ENCODE results near the gene SEMA3G.
A peak's percentile ranks its signal among the peaks of the same experiment; 100 is the strongest.

The SEMA3G gene

DNA sequence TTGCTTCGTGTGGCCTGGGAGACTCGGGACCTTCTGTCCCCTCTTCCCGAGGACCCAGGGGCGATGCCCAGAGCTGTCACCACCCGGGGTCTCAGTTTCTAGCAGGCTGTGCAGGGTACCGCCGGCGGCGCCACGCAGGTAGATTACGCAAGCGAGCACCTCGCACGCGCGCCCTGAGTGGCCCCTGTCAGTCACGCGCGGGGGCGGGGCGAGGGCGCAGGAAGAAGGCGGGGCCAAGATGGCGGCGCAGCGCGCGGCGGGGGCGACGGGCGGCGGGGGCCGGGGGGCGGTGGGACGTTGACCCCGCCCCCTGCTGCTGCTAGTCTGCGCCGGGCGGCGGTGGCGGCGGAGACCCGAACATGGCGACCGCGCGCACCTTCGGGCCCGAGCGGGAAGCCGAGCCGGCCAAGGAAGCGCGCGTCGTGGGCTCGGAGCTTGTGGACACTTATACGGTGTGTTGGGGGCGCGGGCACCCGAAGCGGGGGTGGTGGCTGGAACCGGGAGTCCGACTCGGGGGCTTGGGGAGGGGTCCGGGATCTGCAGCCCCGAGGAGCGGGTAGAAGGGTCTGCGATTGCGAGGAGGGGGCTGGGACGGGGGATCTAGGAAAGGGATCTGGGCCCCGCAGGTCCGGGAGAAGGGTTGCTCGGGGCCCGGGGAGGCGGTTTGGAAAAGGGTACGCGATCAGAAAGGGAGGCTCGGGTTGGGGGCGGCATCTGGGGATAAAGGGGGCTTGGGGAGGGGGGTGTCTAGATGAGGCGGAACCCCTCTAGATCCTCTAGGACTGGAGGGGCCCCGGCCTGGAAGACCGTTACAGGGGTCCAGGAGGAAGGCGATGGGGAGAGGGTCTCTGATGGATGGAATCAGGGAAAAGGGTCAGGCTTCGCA is 10.6 kb upstream of the SEMA3G start, which contains the start of gene NISCH:
TSS of gene NISCH (plus strand) at position 322 of the 886 bp plus-strand sequence. CDS start at position 360, 38 bp downstream.
- H3K9me3 ChIP-seq (ENCODE audit: insufficient read depth, low read length): no peaks in the 10 kb centered on the region
- peaks cover 39% of the 10 kb centered on the region for H3K4me1 ChIP-seq (ENCODE audit: insufficient read depth, insufficient read length)
- H3K9ac ChIP-seq (ENCODE audit: insufficient read length, low read depth): peak within 1 kb of the TSS; percentile 92
- peak; percentile 55 for DNase-seq (ENCODE audit: low read depth, low spot score)
- H3K36me3 ChIP-seq (ENCODE audit: insufficient read depth, insufficient read length, low read length): peaks cover 50% of the 10 kb centered on the region
- H3K4me3 ChIP-seq (ENCODE audit: insufficient read length, low read depth): peak within 1 kb of the TSS; percentile 66
- H3K27me3 ChIP-seq (ENCODE audit: insufficient read depth, insufficient read length): no peaks in the 10 kb centered on the region
- TF ChIP-seq YY1 (IDR thresholded peaks at IDR 0.05; ENCODE audit: insufficient read depth, insufficient read length) (peak; percentile 47), ZNF274 (IDR thresholded peaks at IDR 0.05; ENCODE audit: low read depth, low read length) (no peak)

DNA sequence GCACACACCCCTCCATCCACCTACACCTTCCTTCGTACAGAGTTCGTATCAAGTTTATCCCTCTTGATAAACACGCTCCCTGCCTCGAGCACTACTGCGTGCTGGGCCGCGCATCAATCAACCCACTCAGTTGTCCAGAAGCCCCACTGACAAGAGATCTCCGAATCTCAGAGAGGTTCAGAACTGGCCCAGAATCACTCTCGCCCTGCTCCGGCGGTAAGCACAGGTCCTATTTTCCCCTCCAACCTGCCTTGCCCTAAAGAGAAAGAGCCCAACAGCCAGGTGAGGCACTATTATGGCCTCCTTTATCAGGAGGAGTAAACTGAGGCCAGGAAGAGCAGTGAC is 10.0 kb upstream of the SEMA3G start:
- H3K9ac ChIP-seq (ENCODE audit: insufficient read length, low read depth): peak overlapping the region; percentile 72
- no peak for TF ChIP-seq SUZ12 (IDR thresholded peaks at IDR 0.05; ENCODE audit: extremely low read depth, insufficient read depth, insufficient read length)
- no peak for TF ChIP-seq ZNF274 (IDR thresholded peaks at IDR 0.05; ENCODE audit: low read depth, low read length)
- no peak for TF ChIP-seq YY1 (IDR thresholded peaks at IDR 0.05; ENCODE audit: insufficient read depth, insufficient read length)

DNA sequence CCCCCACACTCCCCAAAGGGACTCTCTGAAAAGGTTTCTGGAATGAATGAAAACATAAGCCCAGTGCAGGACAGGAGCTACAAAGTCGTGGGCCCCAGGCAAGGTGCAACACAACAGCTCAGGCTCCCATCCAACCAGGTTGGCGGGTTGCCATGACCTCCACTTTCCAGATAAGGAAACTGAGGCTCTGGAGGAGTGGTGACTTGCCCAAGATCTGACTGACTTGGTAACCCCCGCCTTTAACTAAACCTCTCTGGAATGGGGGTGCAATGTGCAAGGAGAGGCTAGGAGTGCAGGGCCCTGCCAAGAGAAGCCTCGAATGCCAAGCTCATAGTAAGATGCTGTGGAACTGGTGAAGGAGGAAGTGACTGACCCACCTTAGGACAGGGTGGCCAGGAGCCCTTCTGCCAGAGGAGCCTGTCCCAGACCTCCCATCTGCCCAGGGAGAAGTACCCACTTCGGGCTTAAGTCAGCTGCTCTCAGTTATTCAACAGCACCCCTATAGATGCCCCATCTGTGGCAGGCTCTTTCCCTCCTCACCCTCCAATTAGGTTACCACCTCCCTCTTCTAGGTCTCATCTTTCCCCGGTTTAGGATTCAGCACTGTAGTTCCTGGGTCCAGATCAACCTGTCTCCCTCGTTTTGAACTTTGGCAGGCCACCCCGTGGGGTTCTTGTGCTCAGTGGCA is 9.5 kb upstream of the SEMA3G start:
- Histone ChIP-seq H3K27me3 (ENCODE audit: insufficient read depth, insufficient read length) (no peaks in the 10 kb centered on the region), H3K36me3 (ENCODE audit: insufficient read depth, insufficient read length, low read length) (peaks cover 42% of the 10 kb centered on the region), H3K4me3 (ENCODE audit: insufficient read length, low read depth) (no peak overlapping the region), H3K9ac (ENCODE audit: insufficient read length, low read depth) (peak overlapping the region; percentile 72), H3K4me1 (ENCODE audit: insufficient read depth, insufficient read length) (peaks cover 48% of the 10 kb centered on the region), H3K9me3 (ENCODE audit: insufficient read depth, low read length) (no peaks in the 10 kb centered on the region)
- DNase-seq (ENCODE audit: low read depth, low spot score): no peak
- TF ChIP-seq YY1 (IDR thresholded peaks at IDR 0.05; ENCODE audit: insufficient read depth, insufficient read length) (no peak), ZNF274 (IDR thresholded peaks at IDR 0.05; ENCODE audit: low read depth, low read length) (no peak), SUZ12 (IDR thresholded peaks at IDR 0.05; ENCODE audit: extremely low read depth, insufficient read depth, insufficient read length) (no peak)

More for the DNA sequence above, 10.0 kb upstream of the SEMA3G start:
- H3K4me3 ChIP-seq (ENCODE audit: insufficient read length, low read depth): peak overlapping the region; percentile 37
- H3K4me1 ChIP-seq (ENCODE audit: insufficient read depth, insufficient read length): peaks cover 45% of the 10 kb centered on the region
- H3K9me3 ChIP-seq (ENCODE audit: insufficient read depth, low read length): no peaks in the 10 kb centered on the region
- H3K36me3 ChIP-seq (ENCODE audit: insufficient read depth, insufficient read length, low read length): peaks cover 46% of the 10 kb centered on the region
- H3K27me3 ChIP-seq (ENCODE audit: insufficient read depth, insufficient read length): no peaks in the 10 kb centered on the region
- DNase-seq (ENCODE audit: low read depth, low spot score): no peak

DNA sequence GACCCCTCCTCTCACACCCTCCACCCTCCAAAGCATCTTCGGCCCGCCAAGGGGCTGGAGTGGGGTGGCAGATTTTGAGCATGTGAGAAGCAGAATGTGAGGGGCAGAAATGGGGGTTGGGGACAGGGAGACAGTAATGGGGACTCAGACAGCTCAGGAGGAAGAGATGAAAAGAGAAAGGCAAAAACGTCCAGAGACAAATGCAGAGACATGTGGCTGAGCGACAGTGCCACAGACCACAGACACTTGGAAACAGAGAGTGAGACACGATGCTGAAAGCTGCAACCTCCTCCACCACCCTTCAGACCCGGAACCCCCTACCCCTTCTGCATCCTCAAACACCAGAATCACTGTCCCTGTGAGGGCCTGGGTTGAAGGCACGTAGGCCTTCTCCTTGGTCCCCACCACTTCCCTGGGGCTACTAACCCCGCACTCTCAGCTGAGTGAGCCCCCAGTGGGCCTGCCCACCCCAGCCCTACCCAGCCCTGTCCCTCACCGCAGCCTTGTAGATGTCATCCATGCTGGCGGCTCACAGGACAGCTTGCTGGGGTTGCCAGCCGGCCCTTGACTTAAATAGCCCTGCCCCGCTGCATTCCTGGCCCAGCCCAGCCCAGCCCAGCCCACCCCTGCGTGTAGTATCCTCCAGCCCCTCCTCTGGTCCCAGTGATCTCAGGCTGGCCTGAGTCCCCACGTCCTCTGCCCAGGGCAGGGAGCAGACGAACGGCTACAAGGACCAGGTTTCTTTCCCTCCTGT is 8.8 kb upstream of the SEMA3G start, which contains the start of gene TNNC1:
TSS of gene TNNC1 (minus strand) at position 546 of the 754 bp plus-strand sequence. CDS start at position 520, 26 bp downstream.
- DNase-seq (ENCODE audit: low read depth, low spot score): no peak
- TF ChIP-seq ZNF274 (IDR thresholded peaks at IDR 0.05; ENCODE audit: low read depth, low read length) (no peak), SUZ12 (IDR thresholded peaks at IDR 0.05; ENCODE audit: extremely low read depth, insufficient read depth, insufficient read length) (no peak), YY1 (IDR thresholded peaks at IDR 0.05; ENCODE audit: insufficient read depth, insufficient read length) (no peak)
- Histone ChIP-seq H3K9ac (ENCODE audit: insufficient read length, low read depth) (peak within 1 kb of the TSS; percentile 72), H3K36me3 (ENCODE audit: insufficient read depth, insufficient read length, low read length) (peaks cover 35% of the 10 kb centered on the region), H3K4me3 (ENCODE audit: insufficient read length, low read depth) (no peak within 1 kb of the TSS), H3K9me3 (ENCODE audit: insufficient read depth, low read length) (no peaks in the 10 kb centered on the region), H3K27me3 (ENCODE audit: insufficient read depth, insufficient read length) (no peaks in the 10 kb centered on the region), H3K4me1 (ENCODE audit: insufficient read depth, insufficient read length) (peaks cover 48% of the 10 kb centered on the region)

DNA sequence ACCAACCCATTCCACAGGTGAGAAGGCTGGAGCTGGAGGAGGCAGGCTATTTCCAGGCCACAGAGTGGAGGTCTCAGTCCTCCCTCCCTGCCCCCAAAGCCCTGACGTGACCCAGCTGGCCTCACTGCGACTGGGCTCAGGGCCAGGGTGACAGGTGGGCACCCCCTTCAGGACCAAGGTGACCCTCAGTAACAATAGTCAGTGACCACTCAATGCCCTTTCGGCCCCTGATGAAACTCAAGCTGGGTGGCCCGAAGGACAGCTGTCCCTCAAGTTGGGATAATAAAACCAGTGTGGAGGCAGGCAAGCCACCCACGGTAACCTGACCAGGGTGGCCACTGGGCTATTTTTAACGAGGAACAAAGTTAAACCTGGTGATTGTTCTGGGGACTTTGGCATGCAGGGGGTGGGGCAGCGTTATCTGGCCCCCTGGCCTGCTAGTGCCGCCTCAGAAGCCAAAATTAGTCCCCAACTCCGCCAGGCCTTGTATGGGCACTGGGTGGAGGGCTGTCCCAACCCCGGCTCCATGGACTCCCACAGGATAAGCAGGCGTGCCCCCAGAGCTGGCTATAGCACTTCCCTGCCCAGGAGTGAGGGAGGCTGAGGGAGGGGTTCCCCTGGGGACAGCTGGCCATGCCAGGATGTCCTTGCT is 7.8 kb upstream of the SEMA3G start:
- Histone ChIP-seq H3K9me3 (ENCODE audit: insufficient read depth, low read length) (no peaks in the 10 kb centered on the region), H3K9ac (ENCODE audit: insufficient read length, low read depth) (peak overlapping the region; percentile 66), H3K4me3 (ENCODE audit: insufficient read length, low read depth) (no peak overlapping the region), H3K27me3 (ENCODE audit: insufficient read depth, insufficient read length) (no peaks in the 10 kb centered on the region), H3K36me3 (ENCODE audit: insufficient read depth, insufficient read length, low read length) (peaks cover 25% of the 10 kb centered on the region), H3K4me1 (ENCODE audit: insufficient read depth, insufficient read length) (peaks cover 48% of the 10 kb centered on the region)
- DNase-seq (ENCODE audit: low read depth, low spot score): no peak
- TF ChIP-seq YY1 (IDR thresholded peaks at IDR 0.05; ENCODE audit: insufficient read depth, insufficient read length): no peak
- no peak for TF ChIP-seq ZNF274 (IDR thresholded peaks at IDR 0.05; ENCODE audit: low read depth, low read length)
- TF ChIP-seq SUZ12 (IDR thresholded peaks at IDR 0.05; ENCODE audit: extremely low read depth, insufficient read depth, insufficient read length): no peak

DNA sequence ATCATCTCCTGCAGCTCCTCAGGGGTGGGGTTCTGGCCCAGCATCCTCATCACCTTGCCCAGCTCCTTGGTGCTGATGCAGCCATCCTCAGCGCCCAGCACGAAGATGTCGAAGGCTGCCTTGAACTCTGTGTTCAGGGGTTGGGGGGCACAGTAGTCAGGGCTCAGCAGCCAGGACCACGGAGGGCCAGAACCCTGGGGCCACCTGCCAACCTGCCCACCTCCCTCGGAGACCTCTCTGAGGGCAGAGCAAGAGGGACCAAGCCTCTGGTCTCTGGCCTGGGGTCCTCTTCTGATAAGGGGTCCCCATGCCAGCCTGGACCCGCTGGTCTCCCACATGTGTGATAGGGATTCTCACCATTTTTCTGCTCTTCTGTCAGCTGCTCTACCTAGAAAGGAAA is 7.2 kb upstream of the SEMA3G start:
- H3K9me3 ChIP-seq (ENCODE audit: insufficient read depth, low read length): no peaks in the 10 kb centered on the region
- H3K36me3 ChIP-seq (ENCODE audit: insufficient read depth, insufficient read length, low read length): peaks cover 19% of the 10 kb centered on the region
- peaks cover 46% of the 10 kb centered on the region for H3K4me1 ChIP-seq (ENCODE audit: insufficient read depth, insufficient read length)
- no peak for TF ChIP-seq SUZ12 (IDR thresholded peaks at IDR 0.05; ENCODE audit: extremely low read depth, insufficient read depth, insufficient read length)
- no peak overlapping the region for H3K4me3 ChIP-seq (ENCODE audit: insufficient read length, low read depth)
- H3K9ac ChIP-seq (ENCODE audit: insufficient read length, low read depth): no peak overlapping the region
- H3K27me3 ChIP-seq (ENCODE audit: insufficient read depth, insufficient read length): no peaks in the 10 kb centered on the region
- DNase-seq (ENCODE audit: low read depth, low spot score): no peak
